IMR-90 (cell line): ENCODE data around the gene MUC5B. TPM values are rescaled to one million over a fixed set of nuclear protein-coding genes. Genes with fewer than 3 reads are reported as not detected.

Source experiments
- ATAC-seq: fragments of 200-7000 bp; cut with Tn5 transposase; 2 replicates; pipeline ENCODE4 v1.9.1; 2020; ENCODE audit warnings: low read depth, mild to moderate bottlenecking, moderate library complexity
- BruUV-seq: library from RNA; stranded (reverse); fragments of 400-500 nt; replicated peaks from 2 replicates; lab custom pipeline; 2021; lab: Mats Ljungman, UMichigan
- CTCF ChIA-PET: fragments of 300-600 bp; formaldehyde crosslinking; extraction: SDS; loops from one replicate; lab custom pipeline; 2021; ENCODE audit warnings: antibody characterized with exemption; lab: Yijun Ruan, JAX
- POLR2A ChIA-PET: fragments of 300-600 bp; sonication (Branson Sonifier 250); formaldehyde crosslinking; loops from one replicate; lab custom pipeline; 2022; ENCODE audit warnings: antibody characterized with exemption; ENCODE audit not compliant: unreplicated experiment; lab: Charles Lee
- DNase-seq: peaks from one replicate; pipeline ENCODE4 v3.0.0; 2013
- H2AFZ ChIP-seq: replicated peaks from 2 replicates; pipeline ENCODE3; 2013; ENCODE audit warnings: low read length, mild to moderate bottlenecking; ENCODE audit not compliant: poor library complexity
- H2AK5ac ChIP-seq: 2 replicates; pipeline ENCODE4 v1.6.1; 2013; ENCODE audit warnings: low read depth, low read length, inconsistent platforms
- H2AK9ac ChIP-seq: replicated peaks from 2 replicates; pipeline ENCODE3; 2013; ENCODE audit warnings: mild to moderate bottlenecking, low read depth, low read length, moderate library complexity; ENCODE audit not compliant: poor library complexity
- H2BK120ac ChIP-seq: 2 replicates; pipeline ENCODE4 v1.6.1; 2013; ENCODE audit warnings: low read depth, low read length, inconsistent platforms
- H2BK15ac ChIP-seq: 3 replicates; pipeline ENCODE4 v1.6.1; 2013; ENCODE audit warnings: low read depth, low read length, inconsistent platforms
- H2BK20ac ChIP-seq: 2 replicates; pipeline ENCODE4 v1.6.1; 2013; ENCODE audit warnings: low read depth, mild to moderate bottlenecking, inconsistent platforms, low read length, moderate library complexity
- H2BK5ac ChIP-seq: 2 replicates; pipeline ENCODE4 v1.6.1; 2013; ENCODE audit warnings: mild to moderate bottlenecking, low read depth, low read length, inconsistent platforms; ENCODE audit not compliant: poor library complexity, severe bottlenecking
- H3K14ac ChIP-seq: replicated peaks from 2 replicates; pipeline ENCODE4 v1.6.1; 2013; ENCODE audit warnings: low read depth, low read length, inconsistent platforms
- H3K18ac ChIP-seq: 2 replicates; pipeline ENCODE4 v1.6.1; 2013; ENCODE audit warnings: low read depth, low read length, control low read depth
- H3K23ac ChIP-seq: 2 replicates; pipeline ENCODE4 v1.6.1; 2013; ENCODE audit warnings: low read depth, low read length, inconsistent platforms
- H3K27ac ChIP-seq: 2 replicates; pipeline ENCODE4 v1.5.1; 2013; ENCODE audit warnings: mild to moderate bottlenecking, control low read depth, low read length; ENCODE audit not compliant: insufficient read depth
- H3K27me3 ChIP-seq: 2 replicates; pipeline ENCODE4 v1.6.1; 2013; ENCODE audit warnings: low read length; ENCODE audit not compliant: control insufficient read depth, insufficient read depth
- H3K36me3 ChIP-seq: 2 replicates; pipeline ENCODE4 v1.6.1; 2013; ENCODE audit warnings: low read length, mixed read lengths; ENCODE audit not compliant: control insufficient read depth, insufficient read depth
- H3K4ac ChIP-seq: 2 replicates; pipeline ENCODE4 v1.6.1; 2013; ENCODE audit warnings: low read depth, low read length, inconsistent platforms
- H3K4me1 ChIP-seq: 2 replicates; pipeline ENCODE4 v1.6.1; 2013; ENCODE audit warnings: low read length, mixed read lengths; ENCODE audit not compliant: control insufficient read depth, insufficient read depth
- H3K4me2 ChIP-seq: 2 replicates; pipeline ENCODE4 v1.6.1; 2013; ENCODE audit warnings: low read depth, mild to moderate bottlenecking, control low read depth, low read length, moderate library complexity
- H3K4me3 ChIP-seq: 2 replicates; pipeline ENCODE4 v1.5.1; 2013; ENCODE audit warnings: low read depth, mild to moderate bottlenecking, control low read depth, low read length, moderate library complexity; ENCODE audit not compliant: insufficient read depth
- H3K56ac ChIP-seq: 2 replicates; pipeline ENCODE4 v1.6.1; 2013; ENCODE audit warnings: low read length, inconsistent platforms; ENCODE audit not compliant: insufficient read depth; ENCODE audit errors: extremely low read depth
- H3K79me1 ChIP-seq, 2 experiments: 2 replicates each; pipeline ENCODE4 v1.6.1; 2013; ENCODE audit warnings: low read length in 2 of 2, inconsistent platforms in 1 of 2, low read depth in 1 of 2
- H3K9ac ChIP-seq: 2 replicates; pipeline ENCODE4 v1.6.1; 2013; ENCODE audit warnings: low read depth, low read length, control low read depth
- H3K9me1 ChIP-seq: 2 replicates; pipeline ENCODE4 v1.6.1; 2013; ENCODE audit warnings: low read length, inconsistent platforms; ENCODE audit not compliant: insufficient read depth
- H3K9me3 ChIP-seq: 2 replicates; pipeline ENCODE4 v1.6.1; 2013; ENCODE audit warnings: low read length; ENCODE audit not compliant: control insufficient read depth, insufficient read depth
- H4K20me1 ChIP-seq: 2 replicates; pipeline ENCODE4 v1.6.1; 2013; ENCODE audit warnings: low read length, inconsistent platforms; ENCODE audit not compliant: insufficient read depth
- H4K5ac ChIP-seq: 2 replicates; pipeline ENCODE4 v1.6.1; 2013; ENCODE audit warnings: mild to moderate bottlenecking, low read depth, low read length, control low read depth
- H4K8ac ChIP-seq, 2 experiments: 2 replicates each; pipeline ENCODE4 v1.6.1; 2013; ENCODE audit warnings: low read depth in 2 of 2, low read length in 2 of 2, control low read depth in 1 of 2, inconsistent platforms in 1 of 2
- H4K91ac ChIP-seq: 2 replicates; pipeline ENCODE4 v1.6.1; 2013; ENCODE audit warnings: low read depth, low read length, inconsistent platforms; ENCODE audit not compliant: insufficient read depth
- BHLHE40 ChIP-seq: fragments of 150-350 bp; IDR thresholded peaks from 2 replicates; pipeline ENCODE4 v1.6.1; 2016; ENCODE audit warnings: mild to moderate bottlenecking, low read depth, low read length
- CEBPB ChIP-seq: IDR thresholded peaks from 2 replicates; pipeline ENCODE4 v1.6.1; 2012; ENCODE audit warnings: low read depth, low read length, improper control_type of control experiment
- CHD1 ChIP-seq: IDR thresholded peaks from 2 replicates; pipeline ENCODE4 v1.6.1; 2012; ENCODE audit warnings: low read depth, low read length, improper control_type of control experiment
- CTCF ChIP-seq: conservative IDR thresholded peaks from 2 replicates; pipeline ENCODE4 v1.5.1; 2012; ENCODE audit warnings: mild to moderate bottlenecking, low read depth, low read length, improper control_type of control experiment
- ELK1 ChIP-seq: fragments of 150-350 bp; IDR thresholded peaks from 2 replicates; pipeline ENCODE4 v1.6.1; 2016; ENCODE audit warnings: low read depth, mild to moderate bottlenecking, low read length, moderate library complexity, borderline replicate concordance
- FOS ChIP-seq: fragments of 150-350 bp; IDR thresholded peaks from 2 replicates; pipeline ENCODE4 v1.6.1; 2016; ENCODE audit warnings: low read depth, low read length
- MAFK ChIP-seq: IDR thresholded peaks from 2 replicates; pipeline ENCODE4 v1.6.1; 2012; ENCODE audit warnings: low read depth, low read length, improper control_type of control experiment
- MXI1 ChIP-seq: IDR thresholded peaks from 2 replicates; pipeline ENCODE4 v1.6.1; 2012; ENCODE audit warnings: low read depth, mild to moderate bottlenecking, low read length, moderate library complexity, borderline replicate concordance
- NFE2L2 ChIP-seq: fragments of 150-350 bp; IDR thresholded peaks from 2 replicates; pipeline ENCODE4 v1.6.1; 2016; ENCODE audit warnings: low read depth, mild to moderate bottlenecking, low read length
- POLR2A ChIP-seq: IDR thresholded peaks from 2 replicates; pipeline ENCODE4 v1.6.1; 2012; ENCODE audit warnings: mild to moderate bottlenecking, low read depth, low read length
- RAD21 ChIP-seq: IDR thresholded peaks from 2 replicates; pipeline ENCODE4 v1.6.1; 2012; ENCODE audit warnings: low read length, improper control_type of control experiment
- RCOR1 ChIP-seq: IDR thresholded peaks from 2 replicates; pipeline ENCODE4 v1.6.1; 2012; ENCODE audit warnings: mild to moderate bottlenecking, low read length, improper control_type of control experiment; ENCODE audit not compliant: insufficient replicate concordance
- RFX5 ChIP-seq: IDR thresholded peaks from 2 replicates; pipeline ENCODE4 v1.8.0; 2012; ENCODE audit warnings: low read depth, mild to moderate bottlenecking, low read length, moderate library complexity
- SMC3 ChIP-seq: fragments of 150-350 bp; IDR thresholded peaks from 2 replicates; pipeline ENCODE4 v1.6.1; 2016; ENCODE audit warnings: low read depth, mild to moderate bottlenecking, antibody characterized with exemption, low read length, moderate library complexity
- USF2 ChIP-seq: fragments of 150-350 bp; IDR thresholded peaks from 2 replicates; pipeline ENCODE4 v1.6.1; 2017; ENCODE audit warnings: mild to moderate bottlenecking, antibody characterized with exemption, low read length, low read depth
- WGBS, 2 experiments: methylation state at CpG; one replicate each; pipeline versions ENCODE4 v1.1.5 to v1.1.7; 2013; ENCODE audit warnings: missing lambda C conversion rate in 2 of 2; ENCODE audit not compliant: insufficient read length in 1 of 2; ENCODE audit errors: extremely low coverage in 2 of 2; 5-methylcytosine and 5-hydroxymethylcytosine counted together
- dilution Hi-C: fragments of 300-500 bp; cut with HindIII; formaldehyde crosslinking; loops from one replicate; pipeline ENCODE4 v1.14.3; 2018; ENCODE audit warnings: low sequenced_read_pairs; ENCODE audit not compliant: unreplicated experiment
- in situ Hi-C: fragments of 300-500 bp; cut with MboI; formaldehyde crosslinking; loops from 3 replicates; pipeline ENCODE4 v1.14.3; 2019; ENCODE audit warnings: low sequenced_read_pairs, inconsistent platforms, mixed read lengths
- intact Hi-C: fragments of 100-400 bp; cut with micrococcal nuclease; formaldehyde crosslinking; loops from 2 replicates; pipeline ENCODE4 v1.10.0; 2022
- polyA plus RNA-seq, 3 experiments: library from polyadenylated mRNA; depleted of rRNA; stranded (reverse); fragments of >200 nt; gene quantifications; 2 replicates each; pipeline ENCODE4 v1.2.3, GENCODE V29; 2012; ENCODE audit warnings: low replicate concordance in 1 of 3
- total RNA-seq: library from RNA; depleted of rRNA; stranded (reverse); fragments of >200 nt; gene quantifications from 2 replicates; pipeline ENCODE4 v1.2.3, GENCODE V29; 2012

MUC5B gene
- total and polyA plus RNA-seq, 2 of the 4 experiments (the other 2 are of a cell fraction), result not detected

GRCh38 chr11:1226226-1226985 is 3.5 kb downstream of the MUC5B start:
- H3K9me1 ChIP-seq, result no peaks in the 10 kb centered on the region
- no peak overlapping the region for H3K4ac ChIP-seq
- intact Hi-C loops (no loop called here), dilution Hi-C loops (no loop called here), in situ Hi-C loops (no loop called here)
- no peak overlapping the region for H3K4me2 ChIP-seq
- H4K20me1 ChIP-seq, result no peaks in the 10 kb centered on the region
- no peaks in the 10 kb centered on the region for H3K79me1 ChIP-seq
- CTCF ChIA-PET, result interaction anchor here (0.8 to 1.1 kb wide), 2 partner anchors 9 to 12 kb away, joined by 3 read pairs; no protein-coding TSS in a partner anchor
- H4K5ac ChIP-seq, result no peak overlapping the region
- ATAC-seq (no peak), DNase-seq (no peak)
- no peak overlapping the region for H2BK20ac ChIP-seq
- no peak overlapping the region for H2AK9ac ChIP-seq
- no peak overlapping the region for H3K9ac ChIP-seq
- H4K91ac ChIP-seq, result no peak overlapping the region
- no peak overlapping the region for H3K14ac ChIP-seq
- 53% methylated on average over 17 of the region's 41 CpGs; no CpG with 5 or more reads in 1 of the 2 experiments for WGBS, 2 experiments
- no peak overlapping the region for H3K56ac ChIP-seq
- H4K8ac ChIP-seq, result no peak overlapping the region
- no peak overlapping the region for H2AK5ac ChIP-seq
- no peak overlapping the region for H3K27ac ChIP-seq
- H3K36me3 ChIP-seq, result no peaks in the 10 kb centered on the region
- H3K4me1 ChIP-seq, result no peaks in the 10 kb centered on the region
- peaks cover 7% of the 10 kb centered on the region; the same call in 1 of the 2 replicates for H3K27me3 ChIP-seq
- no TSS peak for BruUV-seq
- no peak overlapping the region for H2BK15ac ChIP-seq
- H2AFZ ChIP-seq, result no peak overlapping the region
- no peak overlapping the region for H2BK120ac ChIP-seq
- H2BK5ac ChIP-seq, result no peak overlapping the region
- H3K4me3 ChIP-seq, result no peak overlapping the region
- POLR2A ChIA-PET, result no interaction called here
- no peaks in the 10 kb centered on the region for H3K9me3 ChIP-seq
- no peak overlapping the region for H3K18ac ChIP-seq
- H3K23ac ChIP-seq, result no peak overlapping the region
- TF ChIP-seq MAFK (no peak), RAD21 (no peak), CEBPB (no peak), CHD1 (no peak), RCOR1 (no peak), ELK1 (no peak), USF2 (no peak), SMC3 (no peak), BHLHE40 (no peak), FOS (no peak), NFE2L2 (no peak), CTCF (no peak), MXI1 (no peak), POLR2A (no peak), RFX5 (no peak)
